ENCODE data around the gene FBXL15.
"Not testable (repeated sequence)": the region's sequence is repeated elsewhere in the genome, so short reads cannot be mapped to it uniquely, and the experiment has no call there.

Gene FBXL15

DNA sequence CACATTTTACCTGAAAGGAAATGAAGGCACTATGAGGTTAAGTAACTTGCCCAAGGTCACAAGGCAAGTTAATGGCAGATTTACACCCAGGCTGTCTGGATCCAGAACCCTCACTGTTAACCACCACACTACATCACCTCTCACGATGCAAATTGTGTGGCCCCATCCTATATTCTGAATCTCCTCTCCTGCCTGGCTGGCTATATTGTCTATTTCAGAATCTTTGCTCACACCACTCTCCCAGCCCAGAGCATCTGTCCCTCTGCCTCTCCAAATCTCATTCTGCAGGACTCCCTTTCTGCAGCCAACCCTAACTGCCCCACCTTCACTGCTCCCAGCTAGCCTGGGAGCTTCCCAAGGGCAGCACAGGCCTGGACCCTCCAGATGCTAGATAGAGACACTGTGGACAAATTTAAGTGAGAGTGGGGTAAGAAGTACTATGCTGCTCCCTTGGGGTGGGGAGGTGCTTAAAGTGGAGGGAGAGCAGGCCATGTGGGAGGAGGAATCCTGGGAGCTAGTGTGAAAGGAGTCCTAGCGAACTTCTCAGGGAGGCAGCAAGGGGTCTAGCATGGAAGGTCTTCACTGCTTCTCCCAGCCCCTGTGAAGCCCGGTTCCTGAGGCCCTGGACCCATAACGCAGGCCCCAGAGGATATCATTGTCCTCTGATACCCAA, 11.0 kb downstream of the FBXL15 start:
- DNase-seq, result peak; percentile 59 to 73

DNA sequence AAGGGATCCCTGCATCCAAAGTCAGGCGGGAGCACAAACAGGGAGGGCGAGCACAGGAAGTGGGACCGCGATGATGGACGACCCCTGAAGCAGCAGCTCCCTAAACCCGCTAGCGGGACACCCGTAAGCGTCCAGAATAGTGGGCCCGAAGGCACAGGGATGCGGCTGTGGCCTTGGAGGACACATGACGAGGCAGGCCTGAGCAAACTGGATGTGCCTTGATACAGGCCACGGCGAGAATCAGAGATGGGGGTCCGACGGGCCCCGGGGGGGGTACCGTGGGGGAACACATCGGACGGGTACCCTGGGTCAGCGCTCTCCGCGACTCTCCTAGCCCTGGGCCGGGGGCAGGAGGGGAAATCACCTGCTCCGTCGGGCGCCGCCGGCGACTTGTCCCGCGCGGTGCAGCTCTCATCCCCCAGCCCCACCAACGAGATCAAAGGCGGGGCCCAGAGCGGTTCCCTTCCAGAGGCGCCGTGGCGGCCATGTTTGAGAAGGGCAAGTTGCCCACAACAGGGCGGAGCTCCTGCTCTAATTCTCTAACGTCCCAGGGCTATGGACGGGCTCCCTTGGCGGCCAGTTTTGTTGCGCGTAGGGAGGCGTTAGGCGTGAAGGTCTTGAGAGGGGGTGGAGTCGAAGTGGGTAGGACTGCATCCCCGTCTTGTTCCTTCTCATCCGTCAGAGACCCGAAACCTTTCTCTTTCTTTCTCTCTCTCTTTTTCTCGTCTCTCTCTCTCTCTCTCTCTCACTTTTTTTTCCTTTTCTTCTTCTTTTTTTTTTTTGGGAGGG, 11.7 kb downstream of the FBXL15 start, which contains the start of gene CUEDC2:
Gene CUEDC2, minus strand, starts transcription at position 413 of the 789 bp plus-strand sequence. CDS start 7,386 bp downstream, outside the sequence.
- DNase-seq, result peak; percentile 99

- DNase-seq, result peak; percentile 91 to 94
Measured at GRCh38 chr10:102433619-102434046, 13.0 kb downstream of the FBXL15 start.

GRCh38 chr10:102434394-102435132, 13.9 kb downstream of the FBXL15 start:
- peak; percentile 81 to 86 for DNase-seq

DNA sequence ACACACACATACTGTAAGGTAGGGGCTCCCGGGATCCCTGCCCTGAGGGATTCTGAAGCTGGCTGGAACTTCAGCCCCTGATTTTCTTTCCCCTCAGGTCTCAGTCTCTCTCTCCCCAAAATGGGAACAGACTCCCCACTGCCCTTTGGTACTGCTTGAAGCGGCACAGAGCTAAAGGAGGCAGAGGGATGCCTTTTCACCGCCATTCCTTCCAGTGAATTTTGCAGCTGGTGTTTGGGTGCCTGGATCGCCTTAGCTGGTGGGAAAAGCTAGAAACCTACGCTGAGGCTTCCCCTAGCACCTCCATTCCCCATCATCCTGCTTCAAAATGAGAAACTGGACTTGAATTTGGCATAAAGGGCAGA, 14.5 kb downstream of the FBXL15 start:
- DNase-seq, result no peak

DNA sequence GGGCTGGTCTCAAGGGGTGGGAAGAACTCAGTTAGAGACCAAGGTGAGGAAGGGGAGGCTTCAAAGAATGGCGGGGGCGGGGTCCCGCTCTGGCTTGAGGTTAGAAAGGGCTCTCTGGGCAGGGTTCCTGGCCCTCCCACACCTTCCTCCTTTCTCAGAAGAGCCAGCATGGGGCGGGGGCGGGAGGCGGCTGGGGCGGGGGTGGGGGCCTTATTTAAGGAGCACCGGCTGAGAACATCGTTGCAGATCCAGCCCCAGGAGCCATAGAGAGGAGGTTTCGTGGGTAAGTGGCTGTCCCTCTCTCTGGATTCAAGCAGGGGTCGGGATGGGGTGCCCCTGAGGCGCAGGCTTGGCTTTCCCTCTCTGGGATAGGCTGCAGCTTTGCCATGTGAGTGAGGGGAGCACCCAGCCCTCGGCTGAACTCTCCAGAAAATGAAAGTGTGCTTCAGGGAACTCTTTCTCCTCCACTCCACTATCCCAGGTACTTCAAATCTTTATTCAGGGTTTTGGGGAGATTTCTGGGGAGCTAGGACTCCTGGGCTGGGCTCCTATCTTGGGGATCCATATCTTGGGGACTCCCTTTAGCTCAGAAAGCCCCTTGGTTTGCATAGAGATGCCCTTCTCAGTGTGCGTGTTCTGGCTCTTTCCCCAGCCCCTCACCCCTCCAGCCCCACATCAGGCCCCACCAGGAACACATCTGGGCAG, 15.0 kb downstream of the FBXL15 start:
- peak; percentile 88 to 90 for DNase-seq

- no peak for DNase-seq
Measured at GRCh38 chr10:102436312-102436711, 15.7 kb downstream of the FBXL15 start.

DNA sequence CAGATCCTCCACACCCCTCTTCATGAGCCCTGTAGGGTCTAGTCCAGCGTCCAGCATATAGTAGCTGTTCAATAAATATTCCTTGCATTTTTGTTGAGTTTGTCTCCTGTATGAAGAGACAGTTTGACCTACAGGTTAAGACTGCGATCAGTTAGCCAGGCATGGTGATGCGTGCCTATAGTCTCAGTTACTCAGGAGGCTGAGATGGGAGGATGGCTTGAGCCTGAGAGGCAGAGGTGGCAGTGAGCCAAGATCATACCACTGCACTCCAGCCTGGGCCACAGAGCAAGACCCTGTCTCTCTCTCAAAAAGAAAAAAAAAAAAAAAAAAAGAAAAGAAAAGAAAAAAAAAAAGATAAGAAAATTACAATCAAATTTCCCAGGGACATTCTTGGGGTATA, 16.9 kb downstream of the FBXL15 start:
- no peak for DNase-seq

GRCh38 chr10:102438374-102438773, 17.7 kb downstream of the FBXL15 start:
- no peak for DNase-seq

DNA sequence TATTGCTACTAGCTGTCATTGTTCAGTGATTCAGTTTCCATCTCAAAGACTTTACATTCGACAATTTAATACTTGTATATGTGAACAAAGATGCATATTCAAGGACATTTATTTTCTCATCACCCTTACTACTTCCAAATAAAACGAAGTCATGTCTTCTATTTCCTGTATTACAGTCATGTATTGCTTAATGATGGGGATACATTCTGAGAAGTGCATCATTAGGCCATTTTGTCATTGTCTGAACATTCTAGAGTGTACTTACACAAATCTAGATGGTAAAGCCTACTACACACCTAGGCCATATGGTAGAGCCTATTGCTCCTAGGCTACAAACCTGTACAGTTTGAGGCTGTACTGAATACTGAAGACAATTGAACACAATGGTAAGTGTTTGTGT, 24.2 kb downstream of the FBXL15 start:
- no peak for DNase-seq

- peak; percentile 72 to 82 for DNase-seq
Measured at GRCh38 chr10:102449321-102450123, 28.9 kb downstream of the FBXL15 start.

DNA sequence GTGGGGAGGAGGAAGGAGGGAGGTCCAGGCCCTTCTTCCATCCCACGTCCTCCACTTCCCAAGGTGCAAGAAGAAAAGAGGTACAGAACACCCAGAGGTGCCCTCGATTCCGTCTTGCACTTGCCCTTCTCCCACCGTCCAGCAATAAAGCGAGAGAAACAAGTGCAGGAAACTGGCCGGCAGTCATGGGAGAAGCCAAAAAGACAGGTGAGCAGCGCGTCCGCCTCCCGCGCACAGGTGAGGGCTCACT, 29.4 kb downstream of the FBXL15 start:
- DNase-seq, result peak; percentile 47 to 64

GRCh38 chr10:102450374-102451104, 29.9 kb downstream of the FBXL15 start:
- peak; percentile 78 to 86 for DNase-seq

- DNase-seq, result no peak
Measured at GRCh38 chr10:102451105-102451969, 30.7 kb downstream of the FBXL15 start, which contains the start of gene C10orf95. Gene C10orf95 (minus strand): TSS chr10:102451543. CDS start chr10:102451093, 450 bp downstream.

DNA sequence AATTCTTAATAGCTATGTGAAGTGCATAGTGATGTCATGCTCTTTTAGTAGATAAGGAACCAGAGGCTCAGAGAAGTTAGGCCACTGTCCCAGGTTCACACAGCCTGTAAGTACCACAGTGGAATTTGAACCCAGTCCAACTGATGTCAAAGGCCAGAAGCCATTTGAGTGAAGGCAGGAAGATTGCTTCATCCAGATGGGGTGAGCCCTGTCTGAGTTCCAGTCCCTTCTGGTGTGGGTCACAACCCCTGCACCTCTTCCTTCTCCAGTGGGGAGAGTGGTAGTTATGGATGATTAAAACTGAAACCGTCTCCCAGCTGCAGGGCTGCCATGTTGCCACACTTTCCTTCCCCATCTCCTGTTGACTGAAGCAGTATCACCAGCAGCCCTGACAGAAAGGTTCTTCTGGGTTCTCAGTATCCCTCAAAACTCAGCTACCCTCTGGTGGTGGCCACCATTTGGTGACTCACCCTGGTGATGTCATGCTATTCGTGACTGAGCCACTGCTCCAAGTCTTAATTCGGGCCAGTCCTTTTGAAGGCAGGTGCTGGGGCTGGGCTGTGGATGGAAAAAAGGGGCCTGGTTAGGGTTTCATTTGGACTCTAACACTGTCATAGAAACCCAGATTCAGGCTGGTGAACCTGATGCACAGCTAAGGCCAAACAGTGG, 32.2 kb downstream of the FBXL15 start:
- DNase-seq, result no peak

DNA sequence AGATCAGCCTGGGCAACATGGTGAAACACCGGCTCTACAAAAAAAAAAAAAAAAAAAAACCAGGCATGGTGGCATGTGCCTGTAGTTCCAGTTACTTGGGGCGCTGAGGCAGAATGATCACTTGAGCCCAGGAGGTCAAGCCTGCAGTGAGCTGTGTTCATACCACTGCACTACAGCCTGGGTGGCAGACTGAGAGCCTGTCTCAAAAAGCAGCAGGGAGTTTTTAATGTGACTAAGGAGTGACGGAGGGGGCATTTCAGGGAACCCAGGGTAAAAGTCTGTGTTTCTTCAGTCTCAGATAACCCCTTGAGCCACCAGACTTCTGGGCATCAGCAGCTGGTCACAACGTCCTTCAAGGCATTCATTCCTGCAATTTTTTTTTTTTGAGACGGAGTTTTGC, 32.9 kb downstream of the FBXL15 start:
- no peak for DNase-seq

GRCh38 chr10:102454662-102455487, 34.2 kb downstream of the FBXL15 start:
- DNase-seq, result not testable (repeated sequence)

DNA sequence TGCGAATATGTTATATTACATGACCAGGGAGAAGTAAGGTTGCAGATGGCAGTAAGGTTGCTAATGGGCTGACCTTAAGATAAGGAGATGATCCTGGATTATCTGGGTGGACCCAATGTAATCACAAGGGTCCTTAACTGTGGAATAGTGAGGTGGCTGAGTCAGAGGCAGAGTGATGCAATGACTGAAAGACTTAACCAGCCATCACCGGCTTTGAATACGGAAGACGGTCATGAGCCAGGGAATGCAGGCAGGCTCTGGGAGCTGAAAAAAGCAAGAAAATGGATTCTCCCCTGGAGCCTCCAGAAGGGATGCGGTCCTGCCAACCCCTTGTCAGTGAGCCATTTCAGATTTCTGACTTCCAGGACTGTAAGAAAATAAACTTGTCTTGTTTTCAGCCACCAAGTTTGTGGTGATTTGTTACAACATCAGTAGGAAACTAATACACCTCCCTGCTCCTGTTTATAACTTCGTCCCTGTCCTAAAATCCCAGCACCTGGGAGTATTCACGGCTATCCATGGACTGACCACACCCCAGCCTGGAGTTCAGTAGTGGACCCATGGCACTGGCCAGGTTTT, 35.3 kb downstream of the FBXL15 start:
- no peak for DNase-seq
